Upper lobe of left lung (tissue), 6 donors: ENCODE results near the gene IL16. TPM values are rescaled to one million over a fixed set of nuclear protein-coding genes. Genes with fewer than 3 reads are reported as not detected.

ENCODE experiments used
- ATAC-seq, 2 donors: fragments of 200-7000 bp; cut with Tn5 transposase; one replicate each; pipeline ENCODE4 v1.9.1; 2022; ENCODE audit warnings: mild to moderate bottlenecking in 2 of 2, moderate library complexity in 2 of 2; ENCODE audit not compliant: low FRiP score in 2 of 2
- DNase-seq, 2 donors: peaks; one replicate each; pipeline ENCODE4 v3.0.0-alpha.2; 2019 to 2020
- H3K27ac ChIP-seq, 4 donors: fragments of 200-600 bp; sonication (generic); one replicate each; pipeline ENCODE4 v1.5.1; 2016 to 2019
- H3K27me3 ChIP-seq, 4 donors: fragments of 200-600 bp; sonication (generic); one replicate each; pipeline ENCODE4 v1.5.1; 2017 to 2019
- H3K36me3 ChIP-seq, 4 donors: fragments of 200-600 bp; sonication (generic); one replicate each; pipeline ENCODE4 v1.5.1; 2016 to 2019
- H3K4me1 ChIP-seq, 4 donors: fragments of 200-600 bp; sonication (generic); one replicate each; pipeline ENCODE4 v1.5.1; 2018 to 2019
- H3K4me3 ChIP-seq, 4 donors: fragments of 200-600 bp; sonication (generic); one replicate each; pipeline ENCODE4 v1.5.1; 2017 to 2019; ENCODE audit warnings: mild to moderate bottlenecking in 2 of 4, moderate library complexity in 1 of 4
- H3K9me3 ChIP-seq, 4 donors: fragments of 200-600 bp; sonication (generic); one replicate each; pipeline ENCODE4 v1.5.1; 2018 to 2019
- CTCF ChIP-seq, 6 experiments: fragments of 450-650 bp in 4 of 6; fragments of 200-600 bp in 2 of 6; sonication (generic) in 2 of 6; IDR thresholded peaks; one replicate each; pipeline ENCODE4 v1.5.1; 2016 to 2019; ENCODE audit warnings: antibody characterized with exemption in 6 of 6
- EP300 ChIP-seq, 4 donors: sonication (generic); formaldehyde crosslinking; IDR thresholded peaks; one replicate each; pipeline ENCODE4 v1.5.1; 2017; ENCODE audit warnings: antibody characterized with exemption in 4 of 4, control low read depth in 2 of 4
- POLR2A ChIP-seq, 4 donors: fragments of 450-650 bp; IDR thresholded peaks; one replicate each; pipeline ENCODE4 v1.5.1; 2016 to 2017; ENCODE audit warnings: antibody characterized with exemption in 4 of 4, mild to moderate bottlenecking in 2 of 4
- POLR2AphosphoS5 ChIP-seq, 2 donors: sonication (generic); formaldehyde crosslinking; IDR thresholded peaks; one replicate each; pipeline ENCODE4 v1.5.1; 2017; ENCODE audit warnings: antibody characterized with exemption in 2 of 2
- WGBS, 2 donors: methylation state at CpG; one replicate each; pipeline ENCODE4 v1.1.5; 2017 to 2018; 5-methylcytosine and 5-hydroxymethylcytosine counted together
- total RNA-seq, 6 donors: library from RNA; depleted of rRNA in 4 of 6; stranded (reverse); fragments of >200 nt in 4 of 6; gene quantifications; one replicate each; pipeline versions ENCODE4 v1.1.0 to v1.2.1, GENCODE V29; 2016 to 2021
- donor health status: DM: no; HTN: no; CAD: no; lungs with moderate emphysema.
- donor health status: DM: no; HTN: yes; CAD: no; lungs with severe emphysema.

The IL16 gene
- total RNA-seq, 6 donors from 2014 or later = 18.9 to 102 (median 31.8) TPM

- TF ChIP-seq EP300 (IDR thresholded peaks at IDR 0.05) (no peak), POLR2AphosphoS5 (IDR thresholded peaks at IDR 0.05) (no peak), POLR2A (IDR thresholded peaks at IDR 0.05) (no peak), CTCF (IDR thresholded peaks at IDR 0.05) (no peak)
- Histone ChIP-seq H3K4me1 (no peaks in the 10 kb centered on the region), H3K27ac (no peak overlapping the region), H3K9me3 (no peaks in the 10 kb centered on the region), H3K27me3 (no peaks in the 10 kb centered on the region), H3K4me3 (no peak overlapping the region), H3K36me3 (no peaks in the 10 kb centered on the region)
- ATAC-seq = no peak
- WGBS, 2 donors = 82 to 88% methylated on average over 5 to 6 of the region's 6 CpGs
- no peak for DNase-seq
Measured at GRCh38 chr15:81357180-81357686, 160.6 kb downstream of the IL16 start.

GRCh38 chr15:81358248-81358647 is 161.6 kb downstream of the IL16 start:
- H3K4me1 ChIP-seq = no peaks in the 10 kb centered on the region
- WGBS, 2 donors = 95 to 96% methylated on average over 6 of the region's 6 CpGs
- no peaks in the 10 kb centered on the region for H3K27me3 ChIP-seq
- ATAC-seq (no peak), DNase-seq (no peak)
- no peak overlapping the region for H3K27ac ChIP-seq
- no peaks in the 10 kb centered on the region for H3K36me3 ChIP-seq
- H3K4me3 ChIP-seq = no peak overlapping the region
- no peaks in the 10 kb centered on the region for H3K9me3 ChIP-seq
- no peak for TF ChIP-seq CTCF (IDR thresholded peaks at IDR 0.05)
- no peak for TF ChIP-seq POLR2A (IDR thresholded peaks at IDR 0.05)
- no peak for TF ChIP-seq POLR2AphosphoS5 (IDR thresholded peaks at IDR 0.05)
- no peak for TF ChIP-seq EP300 (IDR thresholded peaks at IDR 0.05)

- H3K27ac ChIP-seq = no peak overlapping the region
- DNase-seq (no peak), ATAC-seq (no peak)
- no peak for TF ChIP-seq POLR2A (IDR thresholded peaks at IDR 0.05)
- no peak for TF ChIP-seq POLR2AphosphoS5 (IDR thresholded peaks at IDR 0.05)
- TF ChIP-seq CTCF (IDR thresholded peaks at IDR 0.05) = no peak
- no peak for TF ChIP-seq EP300 (IDR thresholded peaks at IDR 0.05)
- WGBS, 2 donors = 91 to 93% methylated on average over 5 of the region's 5 CpGs
- no peaks in the 10 kb centered on the region for H3K36me3 ChIP-seq
- H3K4me3 ChIP-seq = no peak overlapping the region
- no peaks in the 10 kb centered on the region for H3K9me3 ChIP-seq
- no peaks in the 10 kb centered on the region for H3K4me1 ChIP-seq
- no peaks in the 10 kb centered on the region for H3K27me3 ChIP-seq
Measured at GRCh38 chr15:81360491-81360890, 163.8 kb downstream of the IL16 start.

- no peak overlapping the region for H3K4me3 ChIP-seq
- no peak for DNase-seq
- no peaks in the 10 kb centered on the region for H3K9me3 ChIP-seq
- no peak for TF ChIP-seq CTCF (IDR thresholded peaks at IDR 0.05)
- no peak for ATAC-seq
- H3K4me1 ChIP-seq = no peaks in the 10 kb centered on the region
- no peaks in the 10 kb centered on the region for H3K36me3 ChIP-seq
- H3K27me3 ChIP-seq = no peaks in the 10 kb centered on the region
- H3K27ac ChIP-seq = no peak overlapping the region
- WGBS, 2 donors = 92 to 93% methylated on average over 7 of the region's 7 CpGs
Measured at GRCh38 chr15:81361891-81362290, 165.2 kb downstream of the IL16 start.

GRCh38 chr15:81362790-81363189 is 166.1 kb downstream of the IL16 start:
- DNase-seq (no peak), ATAC-seq (peak in 1 of 2 donors; percentile 44)
- no peaks in the 10 kb centered on the region for H3K9me3 ChIP-seq
- no peak overlapping the region for H3K27ac ChIP-seq
- 91 to 95% methylated on average over 11 of the region's 11 CpGs for WGBS, 2 donors
- no peaks in the 10 kb centered on the region for H3K36me3 ChIP-seq
- no peaks in the 10 kb centered on the region for H3K27me3 ChIP-seq
- no peak overlapping the region for H3K4me3 ChIP-seq
- no peaks in the 10 kb centered on the region for H3K4me1 ChIP-seq
- no peak for TF ChIP-seq POLR2A (IDR thresholded peaks at IDR 0.05)
- TF ChIP-seq POLR2AphosphoS5 (IDR thresholded peaks at IDR 0.05) = no peak
- no peak for TF ChIP-seq EP300 (IDR thresholded peaks at IDR 0.05)
- TF ChIP-seq CTCF (IDR thresholded peaks at IDR 0.05) = no peak
